Prostate gland (tissue), 2 donors: ENCODE data around the gene DYSF.

Experiments
- CTCF ChIP-seq, 4 experiments: fragments of 200-600 bp in 2 of 4; fragments of 450-650 bp in 2 of 4; sonication (generic) in 2 of 4; IDR thresholded peaks; 1 replicate in 3 of 4; 2 replicates in 1 of 4; pipeline ENCODE4 v1.5.1; 2016 to 2019; ENCODE audit warnings: antibody characterized with exemption in 4 of 4, mild to moderate bottlenecking in 2 of 4, moderate library complexity in 2 of 4
- POLR2A ChIP-seq: fragments of 450-650 bp; IDR thresholded peaks from one replicate; pipeline ENCODE4 v1.6.1; 2016; ENCODE audit warnings: antibody characterized with exemption, mild to moderate bottlenecking
- POLR2AphosphoS5 ChIP-seq: sonication (generic); formaldehyde crosslinking; IDR thresholded peaks from one replicate; pipeline ENCODE4 v1.6.1; 2017; ENCODE audit warnings: antibody characterized with exemption

- TF ChIP-seq CTCF (IDR thresholded peaks at IDR 0.05) (no peak), POLR2A (no peak), POLR2AphosphoS5 (no peak)
Measured at GRCh38 chr2:71607151-71607889, 154.0 kb downstream of the DYSF start.
